ENCODE data around the gene POLR2A.

POLR2A gene

DNA sequence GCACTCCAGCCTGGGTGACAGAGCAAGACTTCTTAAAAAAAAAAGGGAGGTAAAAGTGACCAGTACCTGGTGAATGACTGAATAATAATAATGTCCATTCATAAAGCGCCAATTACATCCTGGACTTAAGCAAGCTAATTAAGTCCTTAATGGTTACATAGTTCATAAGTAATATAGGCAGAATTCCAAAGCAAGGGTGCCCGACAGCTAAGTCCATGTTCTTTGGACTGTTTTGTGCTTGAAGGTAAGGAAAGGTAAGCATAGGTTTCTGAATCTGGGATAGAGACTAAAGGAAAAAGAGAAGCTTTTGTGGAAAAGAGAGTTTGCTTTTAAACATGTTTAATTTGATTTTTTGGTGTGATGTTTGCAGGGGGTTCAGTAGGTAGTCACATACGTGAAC is 9.8 kb downstream of the POLR2A start:
- Histone ChIP-seq H3K4me3 (ENCODE audit: low read depth, low read length) (no peak overlapping the region), H3K79me2 (peaks cover 33% of the 10 kb centered on the region), H3K9me3 (ENCODE audit: control insufficient read depth, low read length) (no peaks in the 10 kb centered on the region), H3K4me1 (no peaks in the 10 kb centered on the region), H3K36me3 (ENCODE audit: control insufficient read depth, insufficient read depth, low read length) (no peaks in the 10 kb centered on the region), H3K4me2 (ENCODE audit: low read length) (no peak overlapping the region), H3K27me3 (ENCODE audit: control insufficient read depth, insufficient read depth, low read length) (no peaks in the 10 kb centered on the region), H3K27ac (no peak overlapping the region), H2AFZ (no peak overlapping the region), H3K9ac (no peak overlapping the region)
- TF ChIP-seq, protein P1, sequence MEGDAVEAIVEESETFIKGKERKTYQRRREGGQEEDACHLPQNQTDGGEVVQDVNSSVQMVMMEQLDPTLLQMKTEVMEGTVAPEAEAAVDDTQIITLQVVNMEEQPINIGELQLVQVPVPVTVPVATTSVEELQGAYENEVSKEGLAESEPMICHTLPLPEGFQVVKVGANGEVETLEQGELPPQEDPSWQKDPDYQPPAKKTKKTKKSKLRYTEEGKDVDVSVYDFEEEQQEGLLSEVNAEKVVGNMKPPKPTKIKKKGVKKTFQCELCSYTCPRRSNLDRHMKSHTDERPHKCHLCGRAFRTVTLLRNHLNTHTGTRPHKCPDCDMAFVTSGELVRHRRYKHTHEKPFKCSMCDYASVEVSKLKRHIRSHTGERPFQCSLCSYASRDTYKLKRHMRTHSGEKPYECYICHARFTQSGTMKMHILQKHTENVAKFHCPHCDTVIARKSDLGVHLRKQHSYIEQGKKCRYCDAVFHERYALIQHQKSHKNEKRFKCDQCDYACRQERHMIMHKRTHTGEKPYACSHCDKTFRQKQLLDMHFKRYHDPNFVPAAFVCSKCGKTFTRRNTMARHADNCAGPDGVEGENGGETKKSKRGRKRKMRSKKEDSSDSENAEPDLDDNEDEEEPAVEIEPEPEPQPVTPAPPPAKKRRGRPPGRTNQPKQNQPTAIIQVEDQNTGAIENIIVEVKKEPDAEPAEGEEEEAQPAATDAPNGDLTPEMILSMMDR (IDR thresholded peaks at IDR 0.05), result no peak

DNA sequence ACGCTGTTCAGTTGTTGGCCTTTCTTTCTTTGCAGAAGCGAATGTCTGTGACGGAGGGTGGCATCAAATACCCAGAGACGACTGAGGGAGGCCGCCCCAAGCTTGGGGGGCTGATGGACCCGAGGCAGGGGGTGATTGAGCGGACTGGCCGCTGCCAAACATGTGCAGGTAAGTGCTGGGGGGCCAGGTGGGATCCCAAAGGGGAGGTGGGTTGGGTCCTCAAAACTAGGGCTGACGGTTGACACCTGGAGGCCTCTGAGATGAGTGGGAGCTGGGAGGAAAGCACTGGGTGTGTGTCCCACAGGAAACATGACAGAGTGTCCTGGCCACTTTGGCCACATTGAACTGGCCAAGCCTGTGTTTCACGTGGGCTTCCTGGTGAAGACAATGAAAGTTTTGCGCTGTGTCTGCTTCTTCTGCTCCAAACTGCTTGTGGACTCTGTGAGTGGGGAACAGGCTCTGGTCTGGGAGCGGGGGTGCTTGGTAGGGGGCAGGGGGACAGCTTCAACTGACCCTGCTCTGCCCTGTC is 11.8 kb downstream of the POLR2A start:
- Histone ChIP-seq H3K4me3 (ENCODE audit: low read depth, low read length) (no peak overlapping the region), H3K9me3 (ENCODE audit: control insufficient read depth, low read length) (no peaks in the 10 kb centered on the region), H3K79me2 (peaks cover 18% of the 10 kb centered on the region), H3K36me3 (ENCODE audit: control insufficient read depth, insufficient read depth, low read length) (no peaks in the 10 kb centered on the region), H3K4me1 (no peaks in the 10 kb centered on the region), H3K9ac (no peak overlapping the region), H3K27ac (no peak overlapping the region), H2AFZ (no peak overlapping the region), H3K27me3 (ENCODE audit: control insufficient read depth, insufficient read depth, low read length) (no peaks in the 10 kb centered on the region), H3K4me2 (ENCODE audit: low read length) (no peak overlapping the region)
- TF ChIP-seq, protein P1 (IDR thresholded peaks at IDR 0.05), result no peak

DNA sequence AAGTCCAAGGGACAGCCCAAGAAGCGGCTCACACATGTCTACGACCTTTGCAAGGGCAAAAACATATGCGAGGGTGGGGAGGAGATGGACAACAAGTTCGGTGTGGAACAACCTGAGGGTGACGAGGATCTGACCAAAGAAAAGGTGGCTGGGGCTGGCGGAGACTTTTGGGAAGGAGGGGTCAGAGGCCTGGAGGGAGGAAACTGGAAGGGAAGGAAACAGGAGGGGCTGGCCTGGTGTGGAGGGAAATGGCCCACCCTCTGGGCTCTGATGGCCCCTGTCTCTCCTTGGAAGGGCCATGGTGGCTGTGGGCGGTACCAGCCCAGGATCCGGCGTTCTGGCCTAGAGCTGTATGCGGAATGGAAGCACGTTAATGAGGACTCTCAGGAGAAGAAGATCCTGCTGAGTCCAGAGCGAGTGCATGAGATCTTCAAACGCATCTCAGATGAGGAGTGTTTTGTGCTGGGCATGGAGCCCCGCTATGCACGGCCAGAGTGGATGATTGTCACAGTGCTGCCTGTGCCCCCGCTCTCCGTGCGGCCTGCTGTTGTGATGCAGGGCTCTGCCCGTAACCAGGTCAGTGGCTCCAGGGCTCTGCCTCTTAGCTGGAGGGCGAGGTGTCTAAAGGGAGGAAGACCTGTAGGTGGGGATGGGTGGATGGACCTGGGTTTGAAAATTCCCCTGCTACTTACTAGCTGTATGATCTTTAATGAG is 12.5 kb downstream of the POLR2A start:
- no peaks in the 10 kb centered on the region for H3K4me1 ChIP-seq
- no peak overlapping the region for H2AFZ ChIP-seq
- H3K27ac ChIP-seq, result no peak overlapping the region
- no peaks in the 10 kb centered on the region for H3K9me3 ChIP-seq (ENCODE audit: control insufficient read depth, low read length)
- H3K4me3 ChIP-seq (ENCODE audit: low read depth, low read length), result no peak overlapping the region
- no peaks in the 10 kb centered on the region for H3K36me3 ChIP-seq (ENCODE audit: control insufficient read depth, insufficient read depth, low read length)
- peaks cover 13% of the 10 kb centered on the region for H3K79me2 ChIP-seq
- H3K4me2 ChIP-seq (ENCODE audit: low read length), result no peak overlapping the region
- TF ChIP-seq, protein P1 (IDR thresholded peaks at IDR 0.05), result no peak
- H3K27me3 ChIP-seq (ENCODE audit: control insufficient read depth, insufficient read depth, low read length), result no peaks in the 10 kb centered on the region
- H3K9ac ChIP-seq, result no peak overlapping the region

DNA sequence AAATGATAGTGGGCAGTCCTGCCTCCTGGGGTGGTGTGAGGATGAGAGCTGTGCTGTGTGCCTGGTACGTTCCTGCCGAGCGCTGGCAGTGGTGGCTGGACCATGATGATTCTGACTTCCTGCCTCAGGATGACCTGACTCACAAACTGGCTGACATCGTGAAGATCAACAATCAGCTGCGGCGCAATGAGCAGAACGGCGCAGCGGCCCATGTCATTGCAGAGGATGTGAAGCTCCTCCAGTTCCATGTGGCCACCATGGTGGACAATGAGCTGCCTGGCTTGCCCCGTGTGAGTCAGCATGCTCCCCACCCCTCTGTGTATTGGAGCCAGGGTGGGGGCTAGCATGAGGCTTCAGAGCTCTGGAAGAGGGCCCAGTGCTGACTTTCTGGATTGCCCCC is 13.1 kb downstream of the POLR2A start:
- no peak overlapping the region for H3K4me2 ChIP-seq (ENCODE audit: low read length)
- H3K79me2 ChIP-seq, result peaks cover 7% of the 10 kb centered on the region
- no peaks in the 10 kb centered on the region for H3K36me3 ChIP-seq (ENCODE audit: control insufficient read depth, insufficient read depth, low read length)
- H3K4me3 ChIP-seq (ENCODE audit: low read depth, low read length), result no peak overlapping the region
- no peak overlapping the region for H2AFZ ChIP-seq
- no peak overlapping the region for H3K27ac ChIP-seq
- no peaks in the 10 kb centered on the region for H3K4me1 ChIP-seq
- H3K27me3 ChIP-seq (ENCODE audit: control insufficient read depth, insufficient read depth, low read length), result no peaks in the 10 kb centered on the region
- no peaks in the 10 kb centered on the region for H3K9me3 ChIP-seq (ENCODE audit: control insufficient read depth, low read length)
- TF ChIP-seq, protein P1 (IDR thresholded peaks at IDR 0.05), result no peak
- H3K9ac ChIP-seq, result no peak overlapping the region

DNA sequence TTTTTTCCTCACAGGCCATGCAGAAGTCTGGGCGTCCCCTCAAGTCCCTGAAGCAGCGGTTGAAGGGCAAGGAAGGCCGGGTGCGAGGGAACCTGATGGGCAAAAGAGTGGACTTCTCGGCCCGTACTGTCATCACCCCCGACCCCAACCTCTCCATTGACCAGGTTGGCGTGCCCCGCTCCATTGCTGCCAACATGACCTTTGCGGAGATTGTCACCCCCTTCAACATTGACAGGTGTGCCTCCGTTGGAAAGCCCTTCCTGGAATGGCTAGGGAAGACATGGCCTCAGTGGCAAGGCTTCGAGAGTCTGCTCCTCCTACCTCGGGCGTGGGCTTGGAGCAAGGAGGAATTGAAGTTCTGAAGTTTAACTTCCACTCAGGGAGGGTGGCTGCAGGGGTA is 13.5 kb downstream of the POLR2A start:
- Histone ChIP-seq H3K4me3 (ENCODE audit: low read depth, low read length) (no peak overlapping the region), H2AFZ (no peak overlapping the region), H3K36me3 (ENCODE audit: control insufficient read depth, insufficient read depth, low read length) (no peaks in the 10 kb centered on the region), H3K9me3 (ENCODE audit: control insufficient read depth, low read length) (no peaks in the 10 kb centered on the region), H3K79me2 (peaks cover 5% of the 10 kb centered on the region), H3K27me3 (ENCODE audit: control insufficient read depth, insufficient read depth, low read length) (no peaks in the 10 kb centered on the region), H3K4me1 (no peaks in the 10 kb centered on the region), H3K4me2 (ENCODE audit: low read length) (no peak overlapping the region), H3K9ac (no peak overlapping the region), H3K27ac (no peak overlapping the region)
- TF ChIP-seq, protein P1 (IDR thresholded peaks at IDR 0.05), result no peak
